ENCODE measurements around the gene GTPBP1.
A peak's percentile ranks its signal among the peaks of the same experiment; 100 is the strongest.

GTPBP1 gene

DNA sequence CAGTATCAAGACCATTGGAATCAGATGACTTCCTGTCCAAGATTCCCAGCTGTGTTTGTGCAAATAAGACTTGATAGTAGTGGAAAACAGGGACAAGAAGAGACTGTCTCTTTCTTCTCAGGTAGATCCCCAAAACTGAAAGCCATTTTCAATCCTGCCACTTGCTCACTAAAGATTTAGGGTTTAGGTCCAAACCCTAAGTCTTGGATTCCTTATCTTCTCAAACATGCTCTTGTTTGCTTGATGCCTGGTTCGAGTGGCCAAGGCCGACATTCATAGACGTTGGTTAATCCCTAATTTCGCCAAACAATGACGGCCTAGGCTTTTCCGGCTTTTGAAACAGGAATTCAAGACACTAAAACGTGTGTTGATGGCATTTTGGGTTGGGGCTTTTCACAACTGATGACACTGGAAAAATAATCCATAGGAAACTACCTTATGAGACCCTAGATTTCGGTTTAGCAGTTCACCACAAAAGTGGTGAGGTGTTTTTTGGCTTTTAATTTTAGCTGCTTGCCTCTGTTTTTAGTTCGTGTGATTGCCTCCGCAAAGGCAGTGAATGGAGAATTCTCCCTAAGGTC is 1.0 kb upstream of the GTPBP1 start:
- FAIRE-seq: no peak

DNA sequence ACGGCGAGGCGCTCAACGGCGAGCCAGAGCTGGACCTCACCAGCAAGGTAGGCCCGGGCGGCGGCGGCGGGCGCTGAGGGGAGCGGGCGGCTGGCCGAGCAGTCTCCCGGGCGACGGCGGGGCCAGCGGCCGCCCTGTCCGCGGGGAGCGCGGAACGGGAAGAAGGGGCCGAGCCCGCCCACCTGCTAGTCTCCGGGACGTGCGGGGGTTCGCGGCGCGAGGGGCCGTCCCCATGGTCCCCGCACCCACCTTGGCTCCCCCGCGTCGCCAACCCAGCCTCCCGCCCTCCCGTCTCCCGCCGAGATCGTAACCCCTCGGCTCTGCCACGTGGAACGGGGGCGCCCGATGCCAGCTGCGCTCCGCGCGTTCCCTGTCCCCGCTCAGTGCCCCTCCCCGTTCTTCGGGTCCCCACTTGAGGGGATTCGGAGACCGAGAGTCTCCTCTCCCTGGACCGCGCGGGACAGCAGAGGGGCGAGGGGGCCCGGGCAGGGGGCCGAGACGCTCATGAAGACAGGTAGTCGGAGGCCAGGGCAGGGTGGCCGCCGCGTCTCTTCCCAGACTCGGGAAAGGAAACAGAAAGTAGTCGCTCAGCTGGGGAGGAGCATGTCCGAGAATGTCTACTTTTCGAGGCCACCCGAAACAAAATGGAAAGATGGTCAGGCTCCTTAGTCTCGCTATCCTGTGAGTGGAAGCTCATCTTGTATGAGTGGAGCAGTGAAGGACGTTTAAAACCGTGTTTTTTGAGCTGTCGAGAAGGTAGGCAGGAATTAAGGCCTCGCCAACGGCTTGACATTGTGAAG is 557 bp downstream of the GTPBP1 start:
- no peak for FAIRE-seq

DNA sequence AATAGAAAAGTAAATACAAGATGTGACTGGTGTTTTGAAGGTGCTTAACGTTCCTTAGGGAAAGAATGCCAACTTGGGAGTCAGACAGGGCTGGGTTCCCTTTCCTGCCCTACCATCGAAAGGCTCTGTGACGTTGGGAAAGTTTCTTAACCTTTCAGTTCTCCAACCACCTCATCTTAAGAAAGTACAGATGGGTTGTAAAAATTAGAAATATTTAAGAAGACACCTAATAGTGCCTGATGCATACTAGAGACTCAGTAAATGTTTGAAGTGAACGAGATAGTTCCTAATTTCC is 1.1 kb downstream of the GTPBP1 start:
- FAIRE-seq: no peak

DNA sequence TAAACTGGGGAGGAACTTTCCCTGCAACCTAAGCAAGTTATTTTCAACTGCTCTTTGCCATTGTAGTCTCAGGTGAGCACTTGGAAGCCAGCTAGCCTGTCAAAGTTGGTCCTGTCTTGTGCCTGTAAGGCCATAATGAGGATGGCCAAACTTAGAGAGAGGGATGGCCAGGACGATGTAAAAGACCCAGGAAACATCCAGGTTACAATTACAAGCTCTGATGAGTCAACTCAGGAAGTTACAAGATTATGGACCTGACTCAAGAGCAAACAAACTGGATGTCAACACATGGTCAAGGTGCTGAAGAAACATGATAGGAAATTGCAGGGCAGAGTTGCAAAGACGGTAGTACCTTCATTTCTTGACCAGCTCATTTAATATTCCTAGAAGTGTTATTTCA is 1.6 kb downstream of the GTPBP1 start:
- FAIRE-seq: no peak

DNA sequence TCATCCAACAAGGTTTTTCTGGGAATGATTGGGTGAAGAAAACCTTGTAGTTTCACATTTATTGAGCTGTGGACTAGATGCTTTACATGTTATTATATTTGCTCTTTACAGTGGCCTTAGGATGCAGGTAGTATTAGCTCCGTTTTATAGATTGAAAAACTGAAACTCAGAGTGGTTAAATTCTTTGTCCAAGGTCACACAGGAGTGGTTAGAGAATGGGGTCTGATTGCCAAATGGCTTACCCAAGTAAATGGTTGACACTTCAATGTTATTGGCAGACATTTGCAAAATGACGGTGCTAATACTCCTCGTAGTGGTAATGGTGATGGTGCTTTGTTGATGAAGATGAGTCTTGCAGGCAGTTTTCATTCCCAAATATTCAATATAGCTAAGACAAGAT is 2.2 kb downstream of the GTPBP1 start:
- FAIRE-seq: no peak

DNA sequence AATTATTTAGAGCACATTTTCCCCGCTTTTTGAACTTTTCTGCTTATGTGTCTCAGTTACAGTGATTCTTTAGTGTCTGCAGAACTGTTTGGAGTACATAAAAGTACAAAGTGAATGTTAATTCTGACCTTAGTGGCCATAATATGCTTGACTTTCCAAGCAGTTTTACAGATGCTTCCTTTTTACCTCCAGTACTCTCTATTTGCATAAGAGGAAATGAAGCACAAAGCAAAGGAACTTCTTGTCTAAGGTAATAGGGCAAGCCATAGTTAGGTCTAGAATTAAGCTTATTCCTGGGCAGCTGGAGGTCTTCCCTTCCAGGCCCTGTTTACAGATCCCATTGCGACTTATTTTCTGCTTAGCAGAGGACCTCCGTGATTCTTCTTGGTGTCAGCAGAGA is 3.6 kb downstream of the GTPBP1 start:
- FAIRE-seq: no peak

DNA sequence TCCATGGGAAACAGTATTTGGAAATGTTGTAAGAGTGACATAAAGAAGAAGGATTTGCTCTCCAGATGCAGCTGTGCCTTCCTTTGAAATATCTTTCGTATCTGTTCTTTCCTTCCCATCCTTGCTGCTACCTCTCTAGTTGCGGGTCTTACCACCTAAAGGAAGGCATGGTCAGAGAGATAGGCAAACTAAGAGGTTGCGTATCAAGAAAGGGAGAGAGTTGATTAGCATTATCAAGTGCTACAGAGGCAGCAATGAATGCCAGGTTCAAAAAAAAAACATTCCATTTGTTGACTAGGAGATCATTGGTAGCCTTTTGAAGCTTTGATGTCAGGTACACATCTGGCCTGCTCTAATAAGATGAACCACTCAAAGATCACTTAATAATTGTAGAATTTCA is 4.6 kb downstream of the GTPBP1 start:
- FAIRE-seq: no peak

DNA sequence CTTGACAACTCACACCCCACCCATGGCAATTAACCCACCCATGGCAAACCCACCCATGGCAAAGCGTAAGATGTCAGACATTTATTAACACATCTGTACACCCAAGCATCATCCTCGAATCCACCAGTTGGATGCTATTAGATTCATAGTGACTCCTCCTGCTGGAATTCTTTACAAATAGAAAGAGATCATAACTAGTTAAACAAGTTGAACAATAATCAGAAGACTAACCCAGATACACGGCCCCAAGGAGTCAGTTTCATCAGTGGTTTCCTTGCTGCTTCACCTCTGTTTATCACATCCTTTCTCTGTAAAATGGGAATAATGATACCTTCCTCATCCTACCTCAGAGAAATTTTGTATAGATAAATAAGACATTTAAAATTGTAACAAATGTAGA is 5.1 kb downstream of the GTPBP1 start:
- FAIRE-seq: no peak

DNA sequence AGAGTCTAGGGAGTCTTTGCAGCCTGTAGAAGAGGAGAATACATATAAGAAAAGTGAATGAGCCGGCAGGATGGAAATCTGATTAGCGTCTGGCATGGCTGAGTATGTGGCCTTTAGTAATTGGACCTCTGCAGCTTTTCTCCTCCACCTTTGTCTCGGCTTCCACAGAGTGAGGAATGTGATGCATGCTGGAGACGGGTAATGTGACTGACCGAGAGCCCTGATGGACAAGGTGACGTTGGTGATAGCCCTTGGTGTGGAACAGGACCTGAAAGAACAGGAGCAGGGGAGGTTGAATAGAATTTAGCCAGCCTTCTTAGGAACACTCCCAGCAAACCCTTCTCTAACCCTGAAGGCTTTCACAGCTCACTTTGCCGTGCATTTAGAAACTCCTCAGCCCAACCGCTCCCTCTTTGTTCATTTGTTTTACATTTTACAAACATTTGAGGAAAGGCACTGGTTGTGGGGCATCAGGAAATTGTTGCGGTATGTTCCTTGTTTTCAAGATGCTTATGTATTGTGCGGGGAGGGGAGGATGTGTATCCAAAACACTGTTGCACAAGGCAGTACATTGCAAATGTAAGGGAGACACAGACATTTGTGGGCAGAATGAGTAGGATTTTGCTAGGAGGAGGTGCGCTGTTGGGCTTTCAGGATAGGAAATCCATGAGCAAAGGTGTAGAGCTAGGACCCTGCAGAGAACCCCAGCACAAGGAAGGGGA is 6.9 kb downstream of the GTPBP1 start:
- no peak for FAIRE-seq

DNA sequence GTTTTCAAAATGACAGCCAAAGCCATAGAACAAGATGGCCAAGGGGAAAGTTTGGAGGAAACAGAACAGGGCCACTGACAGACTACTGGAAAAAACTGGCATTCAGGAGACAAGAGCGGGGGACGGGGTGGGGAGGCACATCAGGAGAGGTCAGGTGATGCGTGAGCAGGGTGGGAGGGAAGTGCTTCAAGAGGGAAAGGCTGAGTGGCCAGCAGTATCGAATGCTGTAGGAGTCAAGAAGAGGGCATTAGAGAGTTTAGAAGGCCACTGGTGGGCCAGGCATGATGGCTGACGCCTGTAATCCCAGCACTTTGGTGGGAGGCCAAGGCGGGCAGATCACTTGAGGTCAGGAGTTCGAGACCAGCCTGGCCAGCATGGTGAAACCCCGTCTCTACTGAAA is 8.2 kb downstream of the GTPBP1 start:
- FAIRE-seq: no peak

DNA sequence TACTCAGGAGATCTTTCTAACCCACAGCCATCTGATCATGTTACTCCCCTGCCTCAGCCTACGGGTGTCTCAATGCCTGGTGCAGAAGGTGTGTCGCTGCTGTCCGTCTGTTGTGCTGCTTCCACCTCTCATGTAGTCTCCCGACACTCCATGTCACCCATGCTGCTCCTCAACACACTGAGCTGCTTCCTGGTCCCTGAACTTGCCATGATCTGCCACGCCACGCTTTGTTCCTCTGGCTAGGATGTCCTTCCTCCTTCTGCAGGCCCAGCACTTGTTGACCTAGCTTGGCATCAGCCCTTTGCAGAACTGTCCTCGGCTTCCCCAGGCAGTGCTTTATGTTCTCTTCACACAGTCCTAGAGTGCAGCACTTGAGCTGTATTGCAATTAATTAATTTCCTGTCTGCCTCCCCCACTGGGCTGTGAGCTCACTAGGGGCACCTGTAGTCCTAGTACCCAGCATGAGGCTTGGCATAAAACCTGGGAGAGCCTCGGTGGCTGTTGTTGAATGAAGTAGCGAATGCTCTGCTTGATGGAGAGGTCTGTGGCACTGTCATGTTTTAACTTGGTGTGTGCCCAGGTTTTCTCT is 9.5 kb downstream of the GTPBP1 start:
- no peak for FAIRE-seq

DNA sequence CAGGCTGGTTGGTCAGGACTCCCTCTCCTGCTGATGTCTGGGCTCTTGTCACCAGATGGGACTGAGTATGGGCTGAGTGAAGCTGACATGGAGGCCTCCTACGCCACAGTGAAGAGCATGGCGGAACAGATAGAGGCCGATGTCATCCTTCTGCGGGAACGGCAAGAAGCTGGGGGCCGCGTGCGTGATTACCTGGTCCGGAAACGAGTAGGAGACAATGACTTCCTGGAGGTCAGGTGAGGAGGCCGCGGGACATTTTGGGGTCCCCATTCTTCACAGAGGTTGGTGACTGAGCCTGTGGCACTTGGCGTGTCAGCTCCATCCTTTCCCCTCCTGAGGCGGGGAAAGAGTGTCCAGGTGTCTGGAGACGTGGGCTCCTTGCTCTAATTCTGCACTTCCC is 10.1 kb downstream of the GTPBP1 start:
- no peak for FAIRE-seq

DNA sequence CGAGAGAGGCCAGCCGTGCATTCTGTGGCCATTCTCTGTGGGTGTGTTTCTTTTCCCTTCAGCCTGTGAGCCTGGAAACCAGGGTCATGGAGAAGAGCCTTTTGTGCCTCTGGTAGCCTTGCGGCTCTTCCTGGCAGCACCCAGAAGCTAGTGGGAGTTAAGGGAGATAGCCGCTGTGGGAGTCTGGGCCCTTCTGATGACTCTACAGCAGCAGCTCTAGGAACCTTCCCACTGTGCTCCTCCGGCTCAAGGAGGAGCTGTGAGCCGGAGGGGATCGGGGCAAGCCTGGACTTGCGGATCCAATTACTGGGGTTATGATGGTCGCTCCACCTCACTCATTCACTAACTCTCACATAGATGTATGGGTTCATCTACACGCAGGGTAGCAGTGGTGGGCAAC is 10.5 kb downstream of the GTPBP1 start:
- FAIRE-seq: no peak

DNA sequence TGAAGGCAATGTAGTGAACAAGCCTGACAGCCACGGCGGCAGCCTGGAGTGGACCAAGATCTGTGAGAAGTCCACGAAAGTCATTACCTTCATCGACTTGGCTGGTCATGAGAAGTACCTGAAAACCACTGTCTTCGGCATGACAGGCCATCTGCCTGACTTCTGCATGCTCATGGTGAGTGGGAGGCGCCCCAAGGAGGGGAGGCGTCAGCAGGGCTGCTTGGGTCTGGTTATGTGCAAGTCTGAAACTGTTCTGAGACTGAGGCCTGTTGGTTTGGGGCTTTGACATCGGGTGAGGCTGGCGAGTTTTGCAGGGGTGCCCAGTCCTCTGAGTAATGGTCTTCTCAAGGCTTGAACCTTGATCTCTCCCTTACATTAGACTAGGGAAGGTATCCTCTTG is 11.1 kb downstream of the GTPBP1 start:
- FAIRE-seq: no peak

DNA sequence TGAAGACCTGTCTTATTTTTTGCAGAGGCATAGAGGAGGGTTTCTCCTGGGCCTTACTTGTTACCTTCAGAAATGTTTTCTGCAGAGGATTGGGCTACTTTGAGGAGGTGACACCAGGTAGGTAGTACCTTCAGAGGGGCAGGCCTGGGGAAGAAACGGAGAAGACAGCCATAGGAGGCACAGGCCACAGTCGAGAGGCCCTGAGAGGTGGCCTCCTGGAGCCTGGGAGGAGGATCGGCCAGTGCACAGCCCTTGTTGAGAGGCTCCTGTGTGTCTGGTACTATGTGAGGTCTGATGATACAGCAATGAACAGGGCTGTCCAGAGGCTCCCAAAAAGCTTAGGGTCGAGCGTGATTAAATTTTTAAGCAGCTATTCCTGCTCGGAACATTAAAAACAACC is 11.5 kb downstream of the GTPBP1 start:
- no peak for FAIRE-seq

DNA sequence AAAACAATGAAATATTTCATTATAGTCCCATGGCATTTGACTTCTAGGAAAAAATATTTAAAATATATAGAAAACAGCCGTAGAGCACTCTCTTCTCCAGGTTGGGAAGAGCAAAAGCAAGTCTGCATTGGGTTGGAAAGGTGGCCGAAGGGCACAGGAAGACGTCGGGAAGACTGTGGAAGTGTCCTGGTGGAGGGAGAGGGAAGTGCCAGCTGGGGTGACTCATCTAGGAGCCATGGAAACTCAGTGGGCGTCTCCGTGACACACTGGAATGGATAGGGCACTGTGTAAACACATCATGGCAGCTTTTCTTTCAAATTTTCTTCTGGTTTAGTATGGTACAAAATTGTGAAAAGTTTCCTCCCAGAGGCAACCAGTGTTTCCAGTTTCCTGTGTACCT is 12.7 kb downstream of the GTPBP1 start:
- FAIRE-seq: peak; percentile 99

DNA sequence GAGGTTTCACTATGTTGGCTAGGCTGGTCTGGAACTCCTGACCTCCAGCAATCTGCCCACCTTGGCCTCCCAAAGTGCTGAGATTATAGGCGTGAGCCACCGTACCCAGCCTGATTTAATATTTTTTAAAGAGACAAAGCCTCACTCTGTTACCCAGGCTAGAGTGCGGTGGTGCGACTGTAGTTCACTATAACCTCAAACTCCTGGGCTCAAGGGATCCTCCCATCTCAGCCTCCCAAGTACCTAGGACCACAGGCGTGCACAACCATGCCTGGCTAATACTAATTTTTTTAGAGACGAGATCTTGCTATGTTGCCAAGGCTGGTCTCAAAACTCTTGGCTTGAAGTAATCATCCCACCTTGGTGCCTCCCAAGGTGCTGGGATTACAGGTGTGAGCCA is 13.5 kb downstream of the GTPBP1 start:
- FAIRE-seq: no peak

DNA sequence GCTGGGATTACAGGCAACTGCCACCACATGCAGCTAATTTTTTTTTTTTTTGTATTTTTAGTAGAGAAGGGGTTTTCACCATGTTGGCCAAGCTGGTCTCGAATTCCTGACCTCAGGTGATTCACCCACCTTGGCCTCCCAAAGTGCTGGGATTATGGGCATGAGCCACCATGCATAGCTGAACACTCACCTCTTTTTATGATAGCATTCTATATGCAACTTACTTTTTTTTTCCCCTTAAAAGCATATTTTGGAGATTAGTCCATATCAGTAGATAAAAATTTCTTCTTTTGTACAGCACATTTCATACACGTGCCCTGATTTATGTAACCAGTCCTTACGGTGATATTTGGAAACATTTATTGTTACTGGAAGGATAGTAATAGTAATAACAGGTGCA is 14.6 kb downstream of the GTPBP1 start:
- FAIRE-seq: no peak

DNA sequence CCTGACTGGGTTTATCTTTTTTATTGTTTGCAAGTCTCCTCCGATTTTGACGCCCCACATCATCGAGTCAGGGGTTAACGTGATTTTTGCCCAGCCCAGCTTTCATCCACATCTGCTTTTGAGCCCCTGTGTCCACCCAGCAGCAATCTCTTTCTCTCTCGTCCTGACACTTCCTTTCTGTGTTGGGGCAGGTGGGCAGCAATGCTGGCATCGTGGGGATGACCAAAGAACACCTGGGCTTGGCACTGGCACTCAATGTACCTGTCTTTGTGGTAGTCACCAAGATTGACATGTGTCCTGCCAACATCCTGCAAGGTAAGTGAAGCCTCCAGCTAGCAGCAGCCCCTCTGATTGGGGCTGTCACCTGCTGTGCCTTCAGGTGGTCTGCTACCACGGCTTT is 15.8 kb downstream of the GTPBP1 start:
- FAIRE-seq: no peak

DNA sequence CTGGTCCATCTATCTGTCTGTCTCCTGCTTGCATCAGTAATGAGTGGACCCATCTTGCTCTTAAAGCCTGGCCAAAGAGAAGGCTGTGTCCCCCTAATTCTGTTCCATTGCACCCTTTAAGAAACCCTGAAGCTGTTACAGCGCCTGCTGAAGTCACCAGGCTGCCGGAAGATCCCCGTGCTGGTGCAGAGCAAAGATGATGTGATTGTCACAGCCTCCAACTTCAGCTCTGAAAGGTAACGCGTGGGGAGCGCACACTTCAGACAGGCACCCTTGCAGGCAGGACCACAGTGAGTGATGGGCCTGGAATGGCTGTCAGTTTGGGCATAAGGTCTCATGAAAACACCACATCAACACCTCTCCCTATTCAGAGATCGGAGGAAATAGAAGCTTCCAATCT is 18.4 kb downstream of the GTPBP1 start:
- FAIRE-seq: no peak

DNA sequence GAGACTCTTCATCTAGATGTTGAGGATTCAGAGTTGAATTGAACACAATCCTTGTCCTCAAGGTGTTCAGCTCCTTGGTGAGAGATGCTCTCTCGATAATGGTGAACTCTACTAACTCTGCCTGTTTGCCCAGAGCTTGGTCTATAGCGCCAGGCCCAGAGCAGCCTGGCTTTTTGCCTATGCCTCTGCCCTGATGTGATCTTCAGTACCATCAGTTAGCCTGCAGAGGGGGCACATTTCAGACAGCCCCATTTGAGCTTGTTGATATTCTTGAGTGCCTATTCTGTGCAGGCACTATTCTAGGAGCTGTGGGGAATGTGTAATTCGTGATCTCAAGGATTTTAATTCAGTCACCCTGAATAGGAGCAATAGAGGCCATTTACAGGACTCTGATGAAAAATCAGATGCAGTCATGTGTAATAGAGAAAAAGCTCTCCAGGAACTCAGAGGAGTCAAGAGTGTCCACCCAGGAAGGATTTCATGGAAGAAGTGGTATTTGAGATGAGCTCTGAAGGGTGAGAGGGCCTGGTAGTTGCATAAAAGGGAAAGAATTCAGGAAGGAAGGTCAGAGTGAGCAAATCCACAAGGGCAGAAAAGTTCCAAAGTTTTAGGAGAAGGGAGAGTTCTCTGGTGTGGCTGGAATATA is 19.3 kb downstream of the GTPBP1 start:
- FAIRE-seq: no peak

DNA sequence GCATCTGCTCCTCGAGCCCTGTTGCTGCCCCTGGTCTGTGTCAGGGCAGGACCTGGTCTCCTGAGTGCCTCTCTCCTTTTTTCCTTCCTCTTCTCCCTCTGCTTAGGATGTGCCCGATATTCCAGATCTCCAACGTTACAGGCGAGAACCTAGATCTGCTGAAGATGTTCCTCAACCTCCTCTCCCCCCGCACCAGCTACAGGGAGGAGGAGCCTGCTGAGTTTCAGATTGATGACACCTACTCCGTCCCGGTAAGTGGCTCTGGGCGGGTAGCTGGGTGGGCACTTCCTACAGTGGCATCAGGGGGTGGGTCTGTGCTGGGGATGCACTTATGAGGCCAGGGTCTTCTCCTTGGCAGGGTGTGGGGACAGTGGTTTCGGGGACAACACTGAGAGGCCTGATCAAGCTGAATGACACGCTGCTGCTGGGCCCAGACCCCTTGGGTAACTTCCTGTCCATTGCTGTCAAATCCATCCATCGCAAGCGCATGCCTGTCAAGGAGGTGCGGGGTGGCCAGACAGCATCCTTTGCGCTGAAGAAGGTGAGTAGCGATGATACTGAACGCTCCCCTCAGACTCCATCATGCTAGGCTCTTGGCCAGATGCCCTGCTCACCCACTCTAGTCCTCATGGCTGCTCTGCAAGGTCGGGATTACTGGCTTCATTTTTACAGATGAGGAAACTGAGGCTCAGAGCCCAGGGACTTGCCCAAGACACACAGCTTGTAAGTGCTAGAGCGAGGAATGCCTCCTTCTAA is 20.3 kb downstream of the GTPBP1 start:
- no peak for FAIRE-seq

DNA sequence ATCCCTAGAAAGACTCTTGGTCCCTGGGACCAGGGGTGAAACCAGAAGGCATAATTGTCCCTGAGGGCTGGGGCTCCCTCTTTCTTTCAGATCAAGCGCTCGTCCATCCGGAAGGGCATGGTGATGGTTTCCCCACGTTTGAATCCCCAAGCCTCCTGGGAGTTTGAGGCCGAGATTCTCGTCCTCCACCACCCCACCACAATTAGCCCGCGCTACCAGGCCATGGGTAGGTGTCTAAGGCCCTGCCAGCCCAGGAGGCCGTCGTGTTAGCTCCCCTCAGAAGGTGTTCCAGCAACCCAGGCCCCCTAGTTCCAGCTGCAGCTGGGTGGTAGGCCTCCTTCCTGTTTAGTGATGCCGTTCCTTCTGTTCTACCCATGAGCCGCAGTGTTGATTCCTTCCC is 21.4 kb downstream of the GTPBP1 start:
- no peak for FAIRE-seq

All from islet of Langerhans (tissue), 1 donor.